Right lobe of liver (tissue), 6 donors: ENCODE measurements around the gene IQCN. TPM values are rescaled to one million over a fixed set of nuclear protein-coding genes. Genes with fewer than 3 reads are reported as not detected.

Source experiments
- ATAC-seq, 4 donors: fragments of 200-7000 bp; cut with Tn5 transposase; one replicate each; pipeline ENCODE4 v1.9.1; 2020; ENCODE audit warnings: mild to moderate bottlenecking in 4 of 4, moderate library complexity in 4 of 4
- DNase-seq, 3 donors: peaks; one replicate each; pipeline ENCODE4 v3.0.0-alpha.2; 2020
- H3K27ac ChIP-seq, 3 donors: fragments of 200-600 bp; one replicate each; pipeline ENCODE4 v1.8.0; 2022
- H3K27me3 ChIP-seq, 2 donors: fragments of 200-600 bp; one replicate each; pipeline ENCODE4 v1.8.0; 2022
- H3K36me3 ChIP-seq, 4 donors: fragments of 200-600 bp; sonication (generic) in 1 of 4; one replicate each; pipeline versions ENCODE4 v1.5.1 to v1.8.0; 2017 to 2022; ENCODE audit warnings: control low read depth in 1 of 4
- H3K4me1 ChIP-seq, 4 donors: fragments of 200-600 bp; sonication (generic) in 1 of 4; one replicate each; pipeline versions ENCODE4 v1.5.1 to v1.8.0; 2017 to 2022; ENCODE audit warnings: control low read depth in 1 of 4
- H3K4me3 ChIP-seq, 3 donors: fragments of 200-600 bp; one replicate each; pipeline ENCODE4 v1.8.0; 2022
- H3K9me3 ChIP-seq, 4 donors: fragments of 200-600 bp; sonication (generic) in 1 of 4; one replicate each; pipeline versions ENCODE4 v1.5.1 to v1.8.0; 2017 to 2022; ENCODE audit warnings: control low read depth in 1 of 4
- POLR2A ChIP-seq: fragments of 450-650 bp; IDR thresholded peaks from one replicate; pipeline ENCODE4 v1.6.1; 2017; ENCODE audit warnings: antibody characterized with exemption, mild to moderate bottlenecking
- WGBS: methylation state at CpG from one replicate; pipeline ENCODE4 v1.1.6; 2018; ENCODE audit warnings: low coverage, low lambda C conversion rate; ENCODE audit not compliant: insufficient coverage; ENCODE audit errors: missing lambda C conversion rate; 5-methylcytosine and 5-hydroxymethylcytosine counted together
- intact Hi-C, 2 donors: fragments of 100-400 bp; cut with DNase I; formaldehyde crosslinking; loops; one replicate each; pipeline versions ENCODE4 v1.11.2 to v1.14.1; 2022
- total RNA-seq, 6 experiments: library from RNA; depleted of rRNA in 2 of 6; stranded (reverse); fragments of >200 nt in 2 of 6; fragmentation: NEBNext Ultra II Directional in 3 of 6; extraction: Animal tissue kit (Norgen Biotek cat#: 25700) in 3 of 6; gene quantifications; one replicate each; pipeline versions ENCODE4 v1.1.0 to v1.2.4, GENCODE V29; 2016 to 2023
- TF ChIP-seq, protein P1 (sequence below), 4 donors: fragments of 200-600 bp in 3 of 4; fragments of 450-650 bp in 1 of 4; IDR thresholded peaks; one replicate each; pipeline versions ENCODE4 v1.5.1 to v1.8.0; 2016 to 2022; ENCODE audit warnings: antibody characterized with exemption in 4 of 4, mild to moderate bottlenecking in 2 of 4
- donor health status: DM: no; HTN: yes; CAD: no.
- donor health status: DM: no; HTN: no; CAD: no.
- donor health status: DM: no; HTN: no; CAD: no.
- donor health status: DM: no; HTN: yes; CAD: no.
- donor health status: DM: no; HTN: yes; CAD: no.

Gene IQCN
- total RNA-seq, 6 experiments from 2014 or later, result 0.82 to 5.3 (median 2.5) TPM

DNA sequence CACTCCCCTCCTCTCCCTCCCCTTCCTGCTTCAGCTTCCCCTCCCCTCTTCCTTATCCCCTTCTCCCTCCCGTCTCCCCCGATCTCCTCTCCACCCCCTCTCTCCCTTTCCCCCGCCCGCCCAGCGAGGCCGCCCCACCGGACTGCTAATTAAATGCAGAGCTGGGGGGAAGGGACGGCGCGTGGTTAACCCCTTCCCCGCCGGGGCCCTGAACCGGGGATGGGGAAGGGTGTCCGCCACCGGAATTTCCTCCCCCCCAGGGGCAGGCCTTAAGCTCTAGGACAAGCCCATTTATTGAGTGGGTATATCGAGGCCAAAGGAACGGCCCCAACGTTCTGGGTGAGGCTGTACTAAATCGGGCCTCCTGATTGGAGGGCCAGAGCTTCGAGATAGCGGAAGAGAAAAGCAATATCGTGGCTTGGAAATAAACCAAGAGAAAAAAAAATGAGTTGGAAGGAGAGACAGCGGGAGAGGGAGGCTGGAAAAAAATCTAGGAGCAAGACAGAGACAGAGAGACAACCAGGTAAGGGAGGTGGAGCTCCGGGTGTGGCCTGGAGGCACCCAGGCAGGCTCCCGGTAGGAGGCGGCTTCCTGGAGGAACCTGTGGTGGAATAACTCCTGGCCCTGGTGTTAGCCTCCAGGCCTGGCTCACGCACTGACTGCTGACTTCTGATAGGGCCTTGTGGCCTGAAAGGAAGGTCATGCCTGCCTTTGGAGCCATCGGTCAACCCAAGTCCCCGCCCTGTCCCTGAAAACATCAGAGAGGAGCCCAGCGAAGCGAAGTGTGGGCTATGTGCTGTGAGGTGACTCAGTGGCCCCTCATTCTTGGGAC lies 18.8 kb upstream of the IQCN start:
- WGBS, result 6% methylated on average over 30 of the region's 31 CpGs
- peak; percentile 40 to 66 (median 44) for ATAC-seq
- Histone ChIP-seq H3K27ac (peak overlapping the region; percentile 97 to 99 (median 97)), H3K27me3 (no peaks in the 10 kb centered on the region), H3K9me3 (no peaks in the 10 kb centered on the region), H3K36me3 (no peaks in the 10 kb centered on the region), H3K4me3 (peak overlapping the region; percentile 56 to 63 (median 60)), H3K4me1 (peaks cover 0 to 13% (median 0%) of the 10 kb centered on the region in 4 donors)
- TF ChIP-seq POLR2A, result peak; percentile 50
- TF ChIP-seq, protein P1, sequence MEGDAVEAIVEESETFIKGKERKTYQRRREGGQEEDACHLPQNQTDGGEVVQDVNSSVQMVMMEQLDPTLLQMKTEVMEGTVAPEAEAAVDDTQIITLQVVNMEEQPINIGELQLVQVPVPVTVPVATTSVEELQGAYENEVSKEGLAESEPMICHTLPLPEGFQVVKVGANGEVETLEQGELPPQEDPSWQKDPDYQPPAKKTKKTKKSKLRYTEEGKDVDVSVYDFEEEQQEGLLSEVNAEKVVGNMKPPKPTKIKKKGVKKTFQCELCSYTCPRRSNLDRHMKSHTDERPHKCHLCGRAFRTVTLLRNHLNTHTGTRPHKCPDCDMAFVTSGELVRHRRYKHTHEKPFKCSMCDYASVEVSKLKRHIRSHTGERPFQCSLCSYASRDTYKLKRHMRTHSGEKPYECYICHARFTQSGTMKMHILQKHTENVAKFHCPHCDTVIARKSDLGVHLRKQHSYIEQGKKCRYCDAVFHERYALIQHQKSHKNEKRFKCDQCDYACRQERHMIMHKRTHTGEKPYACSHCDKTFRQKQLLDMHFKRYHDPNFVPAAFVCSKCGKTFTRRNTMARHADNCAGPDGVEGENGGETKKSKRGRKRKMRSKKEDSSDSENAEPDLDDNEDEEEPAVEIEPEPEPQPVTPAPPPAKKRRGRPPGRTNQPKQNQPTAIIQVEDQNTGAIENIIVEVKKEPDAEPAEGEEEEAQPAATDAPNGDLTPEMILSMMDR (IDR thresholded peaks at IDR 0.05), result no peak
- intact Hi-C loops, result no loop called here
- DNase-seq, result peak; percentile 83 to 86 (median 83)

GRCh38 chr19:18292462-18292809 lies 18.2 kb upstream of the IQCN start:
- H3K4me1 ChIP-seq, result peaks cover 0 to 13% (median 0%) of the 10 kb centered on the region in 4 donors
- ATAC-seq, result peak in 2 of 4 donors; percentile 14 to 34
- peak overlapping the region; percentile 56 to 63 (median 60) for H3K4me3 ChIP-seq
- H3K36me3 ChIP-seq, result no peaks in the 10 kb centered on the region
- no peaks in the 10 kb centered on the region for H3K27me3 ChIP-seq
- TF ChIP-seq, protein P1 (IDR thresholded peaks at IDR 0.05), result no peak
- no peak for TF ChIP-seq POLR2A
- H3K27ac ChIP-seq, result peak overlapping the region; percentile 97 to 99 (median 97)
- intact Hi-C loops, result no loop called here
- H3K9me3 ChIP-seq, result no peaks in the 10 kb centered on the region
- WGBS, result 3% methylated on average over 5 of the region's 20 CpGs
- peak in 2 of 3 donors; percentile 73 to 80 for DNase-seq

DNA sequence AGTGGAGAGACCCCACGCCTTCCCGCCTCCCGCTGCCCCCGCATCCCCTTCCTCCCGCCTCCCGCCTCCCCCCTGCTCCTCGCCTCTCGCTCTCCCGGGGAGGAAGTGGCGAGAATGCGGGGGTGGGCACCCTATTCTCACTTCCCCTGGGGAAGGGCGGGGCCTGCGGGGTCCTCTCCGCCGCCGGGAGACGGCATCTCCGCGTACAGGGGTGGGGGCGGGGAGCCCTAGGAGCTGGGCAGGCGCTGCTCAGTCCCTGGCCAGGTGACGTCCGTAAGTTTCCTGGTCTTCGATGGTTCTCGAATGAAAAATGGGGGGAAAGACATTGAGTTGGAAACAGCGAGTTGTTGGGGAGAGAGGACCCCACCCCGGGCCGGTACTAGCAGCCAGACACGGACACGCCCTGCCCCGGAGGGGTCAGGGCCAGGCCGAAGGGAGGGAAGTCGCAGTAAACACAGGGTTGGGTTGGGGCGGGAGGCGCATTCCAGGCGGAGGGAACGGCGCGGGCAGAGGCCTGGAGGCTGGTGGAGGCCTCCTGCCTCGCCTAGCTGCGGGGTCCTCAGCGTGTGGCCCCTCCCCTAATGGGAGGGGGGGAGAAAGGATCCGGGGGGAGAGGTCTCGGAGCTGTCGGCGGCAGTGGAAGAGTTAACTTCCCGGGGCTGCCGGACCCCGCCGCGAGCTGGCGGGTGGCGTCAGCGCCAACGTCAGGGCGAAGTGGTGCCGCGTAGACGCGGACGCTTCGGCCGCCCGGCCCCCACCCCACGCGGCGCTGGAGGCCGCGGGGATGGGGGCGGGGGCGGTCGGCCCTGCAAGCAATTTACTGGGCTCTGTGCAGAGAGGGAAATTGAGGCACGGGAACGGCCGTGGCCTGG lies 17.6 kb upstream of the IQCN start:
- H3K4me3 ChIP-seq, result peak overlapping the region; percentile 56 to 63 (median 60)
- TF ChIP-seq, protein P1 (IDR thresholded peaks at IDR 0.05), result no peak
- TF ChIP-seq POLR2A, result peak; percentile 64
- WGBS, result 0% methylated on average over 14 of the region's 75 CpGs
- ATAC-seq, result peak; percentile 67 to 79 (median 74)
- peaks cover 0 to 13% (median 0%) of the 10 kb centered on the region in 4 donors for H3K4me1 ChIP-seq
- H3K9me3 ChIP-seq, result no peaks in the 10 kb centered on the region
- peak; percentile 86 to 91 (median 89) for DNase-seq
- H3K27me3 ChIP-seq, result no peaks in the 10 kb centered on the region
- H3K27ac ChIP-seq, result peak overlapping the region; percentile 97 to 99 (median 97)
- intact Hi-C loops, result no loop called here
- no peaks in the 10 kb centered on the region for H3K36me3 ChIP-seq

DNA sequence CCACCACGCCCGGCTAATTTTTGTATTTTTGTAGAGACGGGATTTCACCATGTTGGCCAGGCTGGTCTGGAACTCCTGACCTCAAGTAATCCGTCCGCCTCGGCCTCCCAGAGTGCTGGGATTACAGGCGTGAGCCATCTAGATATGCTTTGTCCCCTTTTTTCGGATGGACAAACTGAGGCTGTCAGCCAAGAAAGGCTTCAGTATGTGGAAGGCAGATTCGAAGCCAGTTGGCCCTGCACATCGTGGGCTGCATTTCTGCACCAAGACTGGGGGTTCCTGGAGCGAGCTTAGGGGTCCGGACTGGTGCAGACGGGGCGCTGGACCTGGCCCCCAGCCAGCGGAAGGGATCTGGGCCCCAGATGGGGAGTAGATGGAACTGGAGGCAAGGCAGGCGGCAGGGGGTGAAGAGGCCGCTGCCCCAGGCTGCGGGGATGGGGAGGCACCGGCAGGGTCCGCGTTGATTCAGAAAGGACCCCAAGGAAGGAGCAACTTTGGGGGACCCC lies 16.8 kb upstream of the IQCN start:
- no peaks in the 10 kb centered on the region for H3K36me3 ChIP-seq
- DNase-seq (peak; percentile 58 to 63 (median 63)), ATAC-seq (no peak)
- peak overlapping the region; percentile 97 to 99 (median 97) for H3K27ac ChIP-seq
- TF ChIP-seq, protein P1 (IDR thresholded peaks at IDR 0.05), result no peak
- no peak for TF ChIP-seq POLR2A
- no peaks in the 10 kb centered on the region for H3K27me3 ChIP-seq
- H3K4me1 ChIP-seq, result peaks cover 0 to 13% (median 0%) of the 10 kb centered on the region in 4 donors
- H3K9me3 ChIP-seq, result no peaks in the 10 kb centered on the region
- peak overlapping the region in 2 of 3 donors; percentile 60 to 63 for H3K4me3 ChIP-seq
- intact Hi-C loops, result no loop called here
- WGBS, result 38% methylated on average over 13 of the region's 21 CpGs
